Bone marrow (tissue), 2 donors: Measurements from ENCODE around the gene PBX4.

Experiments used
- DNase-seq, 2 donors: peaks; one replicate each; lab custom pipeline; 2025; lab: John Stamatoyannopoulos, UW

The PBX4 gene

DNA sequence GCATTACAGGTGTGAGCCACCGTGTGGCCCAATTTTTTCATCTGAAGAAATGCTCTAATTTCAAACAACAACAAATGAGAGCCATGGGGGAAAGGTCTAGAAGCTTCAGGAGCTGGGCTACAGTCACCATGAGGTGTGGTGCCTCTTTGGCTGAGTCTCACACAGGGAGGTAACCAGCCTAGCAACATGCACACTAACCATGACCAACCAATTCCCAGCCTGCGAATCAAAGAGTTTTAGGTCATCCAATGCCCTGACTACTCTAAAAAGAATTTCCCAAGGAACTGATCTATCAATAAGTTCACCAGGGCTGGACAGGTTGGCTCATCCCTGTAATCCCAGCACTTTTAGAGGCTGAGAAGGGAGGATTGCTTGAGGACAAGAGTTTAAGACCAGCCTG is 29.9 kb downstream of the PBX4 start:
- no peak for DNase-seq

GRCh38 chr19:19587771-19588170 is 30.7 kb downstream of the PBX4 start:
- no peak for DNase-seq

DNA sequence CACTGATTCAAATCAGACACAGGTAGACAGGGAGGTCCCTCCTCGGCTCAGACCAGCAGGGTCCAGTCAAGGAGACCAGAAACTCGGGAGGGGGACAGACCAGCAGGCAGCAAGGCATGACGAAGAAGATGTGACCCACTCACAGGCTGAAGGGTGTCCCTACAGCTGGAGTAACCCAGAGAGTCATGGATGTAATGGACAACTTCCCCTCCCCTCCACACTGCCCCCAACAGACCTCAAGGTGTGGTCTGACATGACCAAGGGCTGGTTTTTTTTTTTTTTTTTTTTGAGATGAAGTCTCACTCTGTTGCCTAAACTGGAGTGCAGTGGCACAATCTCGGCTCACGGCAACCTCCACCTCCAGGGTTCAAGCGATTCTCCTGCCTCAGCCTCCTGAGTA is 34.1 kb downstream of the PBX4 start:
- DNase-seq = no peak

GRCh38 chr19:19582471-19582870 is 36.0 kb downstream of the PBX4 start:
- no peak for DNase-seq

DNA sequence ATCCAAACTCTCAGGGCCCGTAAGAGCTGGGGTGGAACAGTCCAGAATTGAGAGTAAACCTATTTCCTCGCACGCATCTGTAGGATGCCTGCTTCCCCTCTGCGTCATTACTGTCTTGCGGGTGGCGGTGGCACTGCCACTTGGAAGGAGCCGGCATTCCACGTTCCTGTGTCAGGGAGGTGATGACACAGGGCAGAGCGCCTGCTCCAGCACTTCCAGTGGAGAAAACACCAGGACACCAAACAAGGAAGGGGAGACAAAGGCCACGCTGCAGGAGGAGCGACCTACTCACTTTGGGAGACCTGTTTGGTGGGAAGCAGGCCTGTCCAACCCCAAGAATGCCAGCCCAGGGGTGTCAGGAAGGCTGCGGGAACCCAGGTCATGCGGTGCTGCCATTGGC is 37.1 kb downstream of the PBX4 start:
- no peak for DNase-seq

- no peak for DNase-seq
These were observed 38.1 kb downstream of the PBX4 start for GRCh38 chr19:19580418-19580817.

DNA sequence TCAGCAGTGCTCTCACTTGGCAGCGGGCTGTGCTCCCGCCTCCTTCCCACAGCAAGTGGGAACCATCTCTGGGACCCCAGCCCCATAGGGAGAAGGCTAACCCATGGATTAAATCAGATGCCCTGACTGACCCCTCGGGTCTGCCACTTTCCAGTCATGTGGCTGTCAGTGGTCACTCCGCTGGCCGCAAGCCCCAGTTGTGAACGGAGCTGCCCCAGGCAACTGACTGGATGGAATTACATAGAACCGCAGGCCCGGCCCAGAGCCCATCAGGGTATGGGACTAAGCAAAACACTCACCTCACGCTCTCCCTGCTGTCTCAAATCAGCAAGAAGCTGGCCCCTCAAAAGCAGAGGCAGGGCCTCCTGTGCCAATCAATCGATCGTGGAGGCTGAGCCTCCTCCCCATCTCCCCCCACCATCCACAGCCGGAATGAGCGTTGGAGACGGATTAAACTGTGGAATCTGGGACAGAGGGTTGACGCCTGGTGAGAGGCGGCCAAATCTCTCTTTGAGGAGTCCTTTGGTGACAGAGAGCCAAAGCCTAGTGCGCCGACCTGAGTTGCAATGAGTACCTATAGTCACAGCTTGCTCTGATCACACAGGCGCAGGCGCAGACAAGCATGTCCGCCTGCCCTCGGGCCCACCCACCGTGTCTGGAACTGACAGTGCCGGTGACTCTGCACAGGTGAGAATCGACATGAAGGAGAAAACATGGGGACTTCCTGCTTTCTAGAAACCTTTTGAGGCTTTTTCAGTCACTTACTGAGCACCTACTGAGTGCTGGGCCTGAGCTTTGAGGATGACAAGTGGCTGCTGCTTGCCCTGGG is 38.7 kb downstream of the PBX4 start:
- no peak for DNase-seq

DNA sequence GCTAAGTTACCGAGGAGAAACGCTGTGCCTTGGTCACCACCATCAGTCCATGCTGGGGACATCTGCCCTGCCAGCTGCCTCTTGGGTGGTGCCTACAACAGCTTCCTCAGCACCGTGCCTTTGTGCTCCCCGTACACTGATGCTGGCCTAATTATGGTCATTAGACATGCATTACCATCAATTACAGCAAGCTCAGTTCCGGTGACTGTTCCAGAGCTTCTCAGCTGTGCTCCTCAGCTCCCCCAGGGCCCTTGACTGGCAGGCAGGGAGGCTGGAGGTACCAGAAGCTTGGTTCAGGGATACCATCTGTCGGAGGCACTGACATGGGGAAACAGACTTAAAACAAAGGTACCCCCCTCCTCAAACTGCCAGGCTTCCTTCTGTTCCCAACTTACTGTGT is 40.2 kb downstream of the PBX4 start:
- DNase-seq = no peak

DNA sequence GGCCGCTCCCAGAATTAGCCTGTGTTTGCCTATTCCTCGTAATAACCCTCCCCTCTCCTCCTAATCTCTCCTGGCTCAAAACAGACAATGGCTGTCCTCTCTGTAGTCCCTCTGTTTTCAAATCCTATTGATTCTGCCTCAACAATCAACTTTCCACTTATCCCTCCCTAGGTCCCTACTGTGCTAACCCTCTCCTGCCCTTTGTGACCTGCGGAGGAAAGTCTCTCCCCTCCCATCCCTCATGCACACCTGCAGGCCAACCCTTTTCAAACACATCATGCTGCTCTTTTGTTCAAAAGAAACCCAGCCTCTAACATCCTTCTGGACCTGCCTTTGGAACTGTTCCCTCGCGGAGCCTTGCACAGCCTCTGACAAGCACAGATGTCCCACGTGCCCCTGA is 43.1 kb downstream of the PBX4 start:
- no peak for DNase-seq

GRCh38 chr19:19571071-19571786 is 47.3 kb downstream of the PBX4 start:
- DNase-seq = no peak

DNA sequence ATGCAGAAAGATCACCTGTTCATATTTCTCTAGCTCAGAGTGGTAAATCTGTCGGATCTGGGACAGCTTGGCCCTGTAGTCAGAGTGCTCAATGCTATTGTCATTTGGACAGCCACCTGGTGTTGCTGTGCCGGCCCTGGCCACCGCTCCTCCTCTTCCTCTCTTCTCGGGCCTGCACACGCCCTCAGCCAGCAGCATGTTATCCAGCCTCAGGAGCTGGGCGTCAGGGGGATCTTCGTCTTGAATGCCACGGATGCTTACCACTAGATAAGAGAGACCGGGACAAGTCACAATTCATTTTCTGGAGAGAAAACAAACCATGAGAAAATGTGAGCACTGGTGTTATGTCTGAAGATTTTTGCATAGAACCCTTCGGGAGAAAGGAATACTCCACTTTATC is 47.9 kb downstream of the PBX4 start:
- no peak for DNase-seq

- DNase-seq = no peak
These were observed 49.4 kb downstream of the PBX4 start for GRCh38 chr19:19568802-19569756.

GRCh38 chr19:19567391-19567790 is 51.1 kb downstream of the PBX4 start:
- no peak for DNase-seq

GRCh38 chr19:19566306-19566705 is 52.2 kb downstream of the PBX4 start:
- no peak for DNase-seq

DNA sequence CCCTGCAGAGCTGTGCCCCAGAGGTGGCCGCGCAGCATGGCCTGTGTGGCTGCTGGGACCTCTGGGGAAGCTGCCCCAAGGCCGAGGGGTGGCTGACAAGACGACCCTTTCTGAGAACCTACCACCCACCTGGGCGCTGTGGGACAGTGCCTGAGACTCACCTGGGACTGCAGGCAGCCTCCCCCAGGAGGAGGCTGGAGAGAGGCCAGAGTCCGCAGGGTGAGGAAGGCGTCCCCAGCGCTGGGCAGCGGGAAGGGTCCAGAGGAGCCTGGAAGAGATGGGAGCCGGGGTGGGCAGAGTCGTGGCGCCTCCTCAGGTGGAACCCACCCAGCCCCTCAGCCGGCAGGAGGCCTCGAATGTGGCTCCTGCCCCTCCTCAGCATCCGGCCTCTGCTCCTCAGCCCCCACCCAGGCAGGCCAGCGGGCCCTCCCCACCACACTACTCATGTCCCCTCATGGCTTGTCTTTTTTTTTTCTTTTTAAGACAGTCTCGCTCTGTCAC is 55.1 kb downstream of the PBX4 start:
- DNase-seq = no peak

DNA sequence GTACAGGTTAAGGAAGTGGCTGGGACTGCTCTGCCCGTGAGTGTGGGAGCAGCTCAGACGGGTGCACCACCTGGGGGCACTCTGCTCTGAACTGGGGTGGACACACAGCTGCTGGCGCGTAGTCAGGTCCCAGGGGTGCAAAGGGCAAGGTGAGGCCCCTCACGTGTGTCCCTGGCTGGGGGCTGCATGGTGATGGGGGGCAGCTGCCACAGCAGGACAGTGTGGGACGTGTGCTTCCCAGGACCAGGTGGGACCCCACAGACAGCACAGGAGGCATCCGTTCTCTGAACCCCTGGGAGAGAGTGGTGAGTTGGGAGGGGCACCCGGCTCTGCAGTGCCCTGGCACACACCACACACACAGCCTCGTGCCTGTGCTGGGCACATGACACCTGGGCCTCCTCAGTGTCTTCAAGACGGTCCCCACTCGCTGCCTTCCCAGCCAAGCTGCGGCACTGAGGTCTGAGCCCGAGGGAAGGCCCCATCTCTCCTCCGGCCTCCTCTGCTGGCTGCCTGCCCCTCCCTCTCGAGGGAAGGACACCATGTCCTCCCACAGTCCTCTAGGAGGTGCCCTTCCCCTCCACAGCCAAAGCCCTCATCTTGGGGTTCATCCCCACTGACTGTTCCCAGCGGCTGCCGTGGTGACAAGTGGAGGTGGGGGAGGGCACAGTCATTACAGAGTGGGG is 55.7 kb downstream of the PBX4 start:
- DNase-seq = no peak

DNA sequence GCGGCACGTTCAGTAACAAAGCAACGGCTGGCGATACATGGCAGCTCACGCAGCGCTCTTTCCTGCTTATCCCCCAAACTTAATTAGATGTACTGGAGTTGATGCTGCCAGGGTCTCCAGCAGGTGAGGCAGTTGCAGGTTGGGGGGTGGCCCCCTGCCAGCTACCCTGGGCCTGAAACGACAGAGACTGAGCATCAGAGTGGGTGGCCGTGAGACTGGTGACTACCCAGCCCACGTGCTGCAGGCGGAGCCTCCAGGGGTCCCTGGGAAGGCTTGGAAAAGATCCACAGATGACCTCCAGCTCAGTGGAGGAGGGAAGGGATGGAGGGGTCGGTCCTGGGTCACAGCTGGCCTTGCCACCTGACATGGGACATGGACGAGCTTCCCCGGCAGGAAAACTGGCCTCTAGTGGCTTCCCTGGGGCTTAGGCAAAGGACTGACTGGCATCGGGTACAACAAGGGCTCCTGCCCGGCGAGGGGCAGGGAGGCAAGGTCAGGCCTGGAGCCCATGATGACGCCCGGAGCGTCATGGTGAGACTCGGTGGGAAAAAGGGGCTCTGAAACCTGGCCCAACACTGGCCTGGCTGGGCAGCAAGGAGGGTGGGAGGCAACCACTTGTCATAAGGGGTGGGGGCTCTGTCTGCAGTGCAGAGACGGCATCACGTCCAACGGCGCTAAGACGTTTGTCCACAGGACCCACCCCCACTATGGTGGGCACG is 56.4 kb downstream of the PBX4 start:
- DNase-seq = no peak

GRCh38 chr19:19559931-19560330 is 58.6 kb downstream of the PBX4 start:
- no peak for DNase-seq

DNA sequence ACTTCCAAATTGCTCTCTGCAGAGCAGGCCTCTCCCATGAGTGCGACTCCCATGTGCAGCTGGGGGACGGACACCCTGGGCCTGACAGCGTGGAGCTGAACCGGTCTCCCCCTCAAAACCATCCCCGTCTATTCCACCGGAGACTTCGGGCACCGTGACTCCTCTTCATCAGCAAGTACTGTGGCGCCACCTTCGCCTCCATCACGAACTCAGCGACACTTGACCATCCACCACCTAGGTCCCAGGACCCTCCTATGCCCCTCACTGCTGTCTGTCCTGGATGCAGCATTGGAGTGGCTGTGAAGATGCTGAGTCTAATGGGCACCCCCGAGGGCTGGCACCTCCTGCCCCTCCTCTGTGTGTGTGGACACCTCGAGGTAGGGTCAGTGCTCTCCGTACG is 59.9 kb downstream of the PBX4 start:
- DNase-seq = no peak

- no peak for DNase-seq
These were observed 60.4 kb downstream of the PBX4 start for GRCh38 chr19:19558055-19558454.
